NT2/D1 (cell line): ENCODE measurements around the gene SERPINB8.
A peak's percentile ranks its signal among the peaks of the same experiment; 100 is the strongest.

Experiments
- DNase-seq: peaks from one replicate; pipeline ENCODE4 v3.0.0-alpha.2; 2011; ENCODE audit warnings: low read depth, low spot score
- H3K27me3 ChIP-seq: 2 replicates; pipeline ENCODE4 v1.6.0; 2011; ENCODE audit warnings: mild to moderate bottlenecking; ENCODE audit not compliant: insufficient read length, insufficient read depth
- H3K36me3 ChIP-seq: 2 replicates; pipeline ENCODE4 v1.6.1; 2011; ENCODE audit warnings: mild to moderate bottlenecking, low read length, mixed read lengths; ENCODE audit not compliant: insufficient read depth, insufficient read length
- H3K4me1 ChIP-seq: 2 replicates; pipeline ENCODE4 v1.5.1; 2011; ENCODE audit not compliant: insufficient read depth, insufficient read length
- H3K4me3 ChIP-seq: 2 replicates; pipeline ENCODE4 v1.5.1; 2011; ENCODE audit warnings: low read depth; ENCODE audit not compliant: insufficient read length
- H3K9ac ChIP-seq: 2 replicates; pipeline ENCODE4 v1.6.0; 2011; ENCODE audit warnings: low read depth; ENCODE audit not compliant: insufficient read length
- H3K9me3 ChIP-seq: 2 replicates; pipeline ENCODE4 v1.5.1; 2011; ENCODE audit warnings: mild to moderate bottlenecking, low read length; ENCODE audit not compliant: insufficient read depth
- SUZ12 ChIP-seq: IDR thresholded peaks from 2 replicates; pipeline ENCODE4 v1.6.1; 2011; ENCODE audit not compliant: insufficient read length, insufficient read depth; ENCODE audit errors: extremely low read depth
- YY1 ChIP-seq: IDR thresholded peaks from 2 replicates; pipeline ENCODE4 v1.6.1; 2011; ENCODE audit not compliant: insufficient read length, insufficient read depth
- ZNF274 ChIP-seq: IDR thresholded peaks from 2 replicates; pipeline ENCODE4 v1.6.1; 2011; ENCODE audit warnings: mild to moderate bottlenecking, low read depth, low read length

Gene SERPINB8

DNA sequence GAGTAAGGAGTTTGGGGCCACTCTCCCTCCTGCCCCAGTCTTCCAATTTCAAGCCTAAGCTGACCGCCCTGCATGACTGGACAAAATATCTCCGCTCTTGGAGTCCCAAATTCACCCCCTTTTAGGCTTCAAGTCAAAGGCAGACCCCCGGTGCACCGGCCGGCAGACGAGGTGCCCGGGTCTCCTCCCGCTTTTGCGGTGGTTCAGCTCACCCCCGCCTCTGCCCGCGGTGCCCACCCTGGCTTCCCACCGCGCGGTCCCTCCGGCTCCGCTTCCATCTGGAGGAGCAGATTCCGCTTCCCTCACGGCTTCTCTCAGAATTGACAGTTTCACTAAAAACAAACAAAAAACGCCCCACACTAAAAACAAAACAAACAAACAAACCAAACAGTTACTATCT is 56.5 kb downstream of the SERPINB8 start:
- DNase-seq = no peak

DNA sequence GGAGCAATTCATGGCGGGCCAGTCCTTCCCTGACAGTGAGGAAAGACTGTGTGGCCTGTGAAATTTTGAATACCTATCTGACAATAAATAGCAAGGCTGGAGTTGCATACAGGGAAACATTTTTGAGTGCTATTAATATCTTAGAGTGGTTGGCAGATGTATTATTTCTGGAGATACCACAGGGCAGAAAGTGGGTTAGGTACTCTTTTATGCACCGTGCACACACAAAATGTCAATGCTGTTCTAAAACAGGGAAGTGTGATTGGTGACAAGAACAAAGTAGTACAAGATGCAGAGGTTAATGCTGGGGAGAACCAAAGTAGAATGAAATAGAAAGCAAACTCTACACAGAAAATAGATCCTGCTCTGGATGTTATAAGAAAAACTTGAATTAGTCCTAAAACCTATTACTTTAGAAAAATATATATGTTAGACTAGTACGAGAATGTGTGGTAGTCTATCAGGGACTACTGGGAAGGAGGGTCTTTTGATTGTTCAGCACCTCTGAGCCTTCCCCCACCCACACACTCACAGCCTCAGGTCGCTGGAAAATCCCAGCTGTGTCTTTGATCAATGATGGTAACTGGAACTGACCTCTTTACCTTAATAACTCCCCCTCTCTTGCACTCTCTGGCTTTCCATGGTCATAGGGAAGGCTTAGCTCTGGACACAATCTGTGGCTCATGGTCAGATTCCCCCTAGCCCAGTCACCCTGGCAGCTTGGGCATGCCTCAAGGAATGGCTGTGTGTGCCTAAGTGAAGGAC is 58.2 kb downstream of the SERPINB8 start:
- no peaks in the 10 kb centered on the region for H3K9me3 ChIP-seq
- H3K4me1 ChIP-seq = no peaks in the 10 kb centered on the region
- no peak overlapping the region for H3K9ac ChIP-seq
- DNase-seq = no peak
- no peaks in the 10 kb centered on the region for H3K27me3 ChIP-seq
- no peaks in the 10 kb centered on the region for H3K36me3 ChIP-seq
- TF ChIP-seq SUZ12 (no peak), ZNF274 (no peak), YY1 (no peak)
- no peak overlapping the region for H3K4me3 ChIP-seq

More for the DNA sequence above, 56.5 kb downstream of the SERPINB8 start:
- no peaks in the 10 kb centered on the region for H3K9me3 ChIP-seq
- no peaks in the 10 kb centered on the region for H3K4me1 ChIP-seq
- TF ChIP-seq SUZ12 = no peak
- TF ChIP-seq YY1 = no peak
- TF ChIP-seq ZNF274 = no peak
- H3K9ac ChIP-seq = no peak overlapping the region
- no peak overlapping the region for H3K4me3 ChIP-seq
- H3K36me3 ChIP-seq = no peaks in the 10 kb centered on the region
- H3K27me3 ChIP-seq = no peaks in the 10 kb centered on the region

DNA sequence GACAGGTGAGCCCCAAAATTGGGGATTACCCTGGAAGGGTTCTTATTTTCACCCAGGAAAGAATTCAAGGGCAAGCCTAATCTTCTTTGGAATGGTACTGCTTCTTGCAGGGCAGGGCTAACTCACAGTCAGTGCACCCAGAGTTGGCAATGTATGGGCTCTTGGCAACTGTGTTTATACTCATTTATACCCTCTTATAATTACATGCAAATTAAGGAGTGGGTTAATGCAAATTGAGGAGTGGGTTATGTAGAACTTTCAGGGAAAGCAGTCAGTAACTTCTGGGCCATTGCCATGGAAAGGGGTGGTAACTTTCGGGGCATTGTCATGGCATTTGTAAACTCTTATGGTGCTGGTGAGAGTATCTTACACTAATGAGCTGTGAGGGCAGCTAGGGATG is 59.2 kb downstream of the SERPINB8 start:
- DNase-seq = no peak
- Histone ChIP-seq H3K36me3 (no peaks in the 10 kb centered on the region), H3K9me3 (no peaks in the 10 kb centered on the region), H3K27me3 (no peaks in the 10 kb centered on the region), H3K4me3 (no peak overlapping the region), H3K9ac (no peak overlapping the region), H3K4me1 (no peaks in the 10 kb centered on the region)
- TF ChIP-seq ZNF274 (no peak), SUZ12 (no peak), YY1 (no peak)

DNA sequence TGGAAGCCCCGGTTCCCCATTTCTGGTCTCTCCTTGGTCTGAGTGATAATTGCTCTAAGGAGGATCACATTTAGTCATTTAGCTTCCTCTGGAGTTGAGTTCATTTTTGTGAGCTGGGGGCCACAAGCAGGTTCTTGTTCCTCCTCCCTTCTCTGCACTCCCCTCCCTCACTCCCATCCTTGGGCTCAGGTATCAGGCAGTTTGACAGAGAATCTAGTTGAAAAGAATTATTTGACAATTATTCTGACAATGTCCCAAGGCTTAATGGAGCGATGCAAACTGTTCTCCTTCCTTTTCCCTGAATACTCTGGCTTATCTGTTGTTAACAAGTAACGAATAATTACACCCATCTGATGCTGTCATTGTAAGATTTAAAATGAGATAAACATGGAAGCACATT is 61.5 kb downstream of the SERPINB8 start:
- no peak for DNase-seq
- Histone ChIP-seq H3K9me3 (no peaks in the 10 kb centered on the region), H3K4me3 (no peak overlapping the region), H3K9ac (no peak overlapping the region), H3K27me3 (no peaks in the 10 kb centered on the region), H3K36me3 (no peaks in the 10 kb centered on the region), H3K4me1 (no peaks in the 10 kb centered on the region)
- TF ChIP-seq SUZ12 = no peak
- TF ChIP-seq YY1 = no peak
- no peak for TF ChIP-seq ZNF274

DNA sequence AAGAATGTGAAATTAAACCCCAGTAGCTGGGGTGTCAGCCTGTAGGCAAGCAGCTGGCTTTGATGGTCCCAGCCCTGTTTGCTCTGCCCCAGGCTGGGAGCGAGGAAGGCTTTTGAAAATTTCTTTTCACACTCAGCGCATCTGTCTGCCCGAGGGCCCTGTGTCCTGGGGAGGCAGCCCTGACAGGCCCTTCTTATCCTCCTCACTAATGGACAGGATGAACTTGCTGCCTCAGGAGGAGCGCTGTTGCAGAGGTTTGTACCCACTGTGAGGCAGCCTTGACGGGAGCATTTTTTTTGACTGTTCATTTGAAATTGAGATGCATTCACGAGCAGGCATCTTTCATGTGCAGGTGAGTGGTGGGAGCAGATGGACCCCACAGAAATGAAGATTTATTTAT is 62.4 kb downstream of the SERPINB8 start:
- no peaks in the 10 kb centered on the region for H3K27me3 ChIP-seq

DNA sequence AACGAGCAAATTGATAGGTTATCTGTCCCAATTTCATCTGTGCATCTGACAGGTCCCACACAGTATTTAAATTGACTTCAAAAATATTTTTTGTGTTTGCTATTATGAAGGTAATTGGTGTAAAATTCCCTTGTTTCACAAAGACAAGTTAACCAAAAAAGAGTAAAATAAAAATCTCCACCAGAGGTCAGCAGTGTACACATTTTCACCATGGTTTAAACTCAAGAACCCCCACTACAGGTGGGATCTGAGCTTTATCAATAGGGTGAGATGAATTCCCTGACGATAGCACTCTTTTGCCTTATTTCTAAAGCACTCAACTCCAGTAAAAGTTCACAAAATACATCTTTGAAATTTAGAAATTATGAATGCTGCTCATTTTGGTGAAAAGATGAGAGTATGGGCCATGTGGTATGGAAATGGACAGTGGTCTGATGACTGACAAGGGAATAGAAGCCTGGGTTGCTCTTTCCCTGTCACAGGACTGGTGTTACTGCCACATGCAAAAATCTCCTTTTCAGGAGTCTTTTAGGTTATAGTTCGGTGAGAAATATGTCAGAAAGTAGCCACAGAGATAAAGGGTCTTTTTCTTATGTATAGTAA is 68.0 kb downstream of the SERPINB8 start:
- H3K4me1 ChIP-seq = no peaks in the 10 kb centered on the region
- no peak overlapping the region for H3K9ac ChIP-seq
- peaks cover 16% of the 10 kb centered on the region; the same call in 1 of the 2 replicates for H3K9me3 ChIP-seq
- no peak overlapping the region for H3K4me3 ChIP-seq
- H3K36me3 ChIP-seq = no peaks in the 10 kb centered on the region
- no peaks in the 10 kb centered on the region for H3K27me3 ChIP-seq
- no peak for TF ChIP-seq YY1
- TF ChIP-seq SUZ12 = no peak
- no peak for TF ChIP-seq ZNF274
- DNase-seq = peak; percentile 39

More for the DNA sequence above, 62.4 kb downstream of the SERPINB8 start:
- H3K9me3 ChIP-seq = no peaks in the 10 kb centered on the region
- no peaks in the 10 kb centered on the region for H3K4me1 ChIP-seq
- H3K36me3 ChIP-seq = no peaks in the 10 kb centered on the region
- H3K9ac ChIP-seq = no peak overlapping the region
- TF ChIP-seq YY1 (no peak), ZNF274 (no peak), SUZ12 (no peak)
- DNase-seq = no peak
- H3K4me3 ChIP-seq = no peak overlapping the region
